GM18951 (cell line): Measurements from ENCODE around the gene PCDHGB3.

Experiments used
- POLR2A ChIP-seq: IDR thresholded peaks from 4 replicates; pipeline ENCODE4 v1.6.1; 2011; ENCODE audit warnings: mild to moderate bottlenecking; ENCODE audit not compliant: insufficient read length, insufficient read depth; ENCODE audit errors: extremely low read depth
- in situ Hi-C: fragments of 300-500 bp; cut with MboI; formaldehyde crosslinking; loops from one replicate; pipeline ENCODE4 v1.12.0; 2022; ENCODE audit warnings: low sequenced_read_pairs, mixed read lengths, inconsistent platforms; ENCODE audit not compliant: unreplicated experiment

The PCDHGB3 gene

DNA sequence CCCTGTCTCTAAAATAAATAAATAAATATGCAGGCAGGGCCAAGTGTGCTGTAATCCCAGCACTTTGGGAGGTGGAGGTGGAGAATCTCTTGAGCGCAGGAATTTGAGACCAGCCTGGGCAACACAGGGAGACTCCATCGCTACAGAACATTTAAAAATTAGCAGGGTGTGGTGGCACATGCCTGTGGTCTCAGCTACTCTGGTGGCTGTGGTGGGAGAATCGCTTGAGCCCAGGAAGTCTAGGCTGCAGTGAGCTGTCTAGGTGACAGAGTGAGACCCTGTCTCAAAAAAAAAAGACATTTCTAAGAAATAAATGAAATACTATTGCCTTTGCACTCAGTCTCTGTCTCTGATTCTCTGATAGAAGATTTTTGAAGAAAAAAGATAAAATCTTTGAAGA is 41.5 kb downstream of the PCDHGB3 start:
- no peak for TF ChIP-seq POLR2A
- in situ Hi-C loops, result no loop called here

DNA sequence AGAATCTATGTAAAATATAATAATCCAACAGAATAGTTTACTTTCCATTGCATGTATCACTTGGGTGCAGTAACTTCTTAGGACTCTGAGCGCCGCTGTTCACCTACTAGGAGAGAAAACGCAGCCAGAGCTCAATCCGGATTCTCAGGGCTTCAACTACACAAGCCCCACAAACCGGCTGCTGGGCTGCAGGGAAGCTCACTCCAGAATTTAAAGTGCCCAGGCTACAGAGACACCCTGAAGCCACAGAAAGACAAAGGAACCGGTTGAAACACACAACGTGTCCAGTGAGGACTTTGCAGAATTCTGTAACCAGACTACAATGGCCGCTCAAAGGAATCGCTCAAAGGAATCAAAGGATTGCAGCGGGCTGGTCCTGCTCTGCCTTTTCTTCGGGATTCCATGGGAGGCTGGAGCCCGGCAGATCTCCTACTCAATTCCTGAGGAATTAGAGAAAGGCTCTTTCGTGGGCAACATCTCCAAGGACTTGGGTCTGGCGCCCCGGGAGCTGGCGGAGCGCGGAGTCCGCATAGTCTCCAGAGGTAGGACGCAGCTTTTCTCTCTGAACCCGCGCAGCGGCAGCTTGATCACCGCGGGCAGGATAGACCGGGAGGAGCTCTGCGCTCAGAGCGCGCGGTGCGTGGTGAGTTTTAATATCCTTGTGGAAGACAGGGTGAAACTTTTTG is 43.0 kb downstream of the PCDHGB3 start, which contains the start of gene PCDHGA10:
PCDHGA10 (plus strand) TSS at position 134 of the 686 bp plus-strand sequence; CDS start at position 323, 189 bp downstream.
- TF ChIP-seq POLR2A, result no peak
- in situ Hi-C loops, result no loop called here

- TF ChIP-seq POLR2A, result no peak
- in situ Hi-C loops, result no loop called here
These were observed 43.6 kb downstream of the PCDHGB3 start for GRCh38 chr5:141413540-141414069.

GRCh38 chr5:141414548-141415274 is 44.7 kb downstream of the PCDHGB3 start:
- in situ Hi-C loops, result loop anchor here (5.0 kb wide), 1 partner anchor 148 kb away; no protein-coding TSS in a partner anchor

GRCh38 chr5:141415275-141415618 is 45.2 kb downstream of the PCDHGB3 start:
- in situ Hi-C loops, result loop anchor here (5.0 kb wide), 1 partner anchor 147 kb away; no protein-coding TSS in a partner anchor

- in situ Hi-C loops, result loop anchor here (5.0 kb wide), 1 partner anchor 145 kb away; no protein-coding TSS in a partner anchor
These were observed 47.6 kb downstream of the PCDHGB3 start, which contains the start of gene PCDHGB7 for GRCh38 chr5:141417494-141418172. Gene PCDHGB7 (plus strand): TSS chr5:141417677. CDS start chr5:141417860, 183 bp downstream.

- TF ChIP-seq POLR2A, result no peak
- in situ Hi-C loops, result loop anchor here (5.0 kb wide), 1 partner anchor 143 kb away; no protein-coding TSS in a partner anchor
These were observed 49.2 kb downstream of the PCDHGB3 start for GRCh38 chr5:141419074-141419880.

DNA sequence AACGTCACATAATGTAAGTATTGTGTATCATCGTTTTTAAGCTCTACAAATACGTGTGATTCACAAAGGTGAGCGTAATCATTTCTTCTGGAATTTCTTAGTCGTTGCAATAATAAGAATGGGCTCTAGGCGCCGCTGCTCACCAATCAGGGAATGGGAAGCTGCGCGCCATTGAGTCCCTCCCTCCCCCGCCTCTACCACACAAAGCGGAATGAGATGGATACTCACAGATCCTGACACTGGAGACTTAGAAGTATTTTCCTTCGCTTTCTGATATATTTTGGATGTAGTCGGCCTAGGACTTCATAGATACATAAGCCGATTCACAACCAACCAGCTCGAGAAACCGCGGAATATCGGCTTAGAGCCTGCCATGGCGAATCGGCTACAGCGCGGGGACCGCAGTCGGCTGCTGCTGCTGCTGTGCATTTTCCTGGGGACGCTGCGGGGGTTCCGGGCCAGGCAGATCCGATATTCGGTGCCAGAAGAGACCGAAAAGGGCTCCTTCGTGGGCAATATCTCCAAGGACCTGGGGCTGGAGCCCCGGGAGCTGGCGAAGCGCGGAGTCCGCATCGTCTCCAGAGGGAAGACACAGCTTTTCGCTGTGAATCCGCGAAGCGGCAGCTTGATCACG is 50.9 kb downstream of the PCDHGB3 start, which contains the start of gene PCDHGA11:
PCDHGA11 (plus strand) TSS at position 197 of the 634 bp plus-strand sequence; CDS start at position 374, 177 bp downstream.
- in situ Hi-C loops, result no loop called here
- no peak for TF ChIP-seq POLR2A

GRCh38 chr5:141421489-141421855 is 51.4 kb downstream of the PCDHGB3 start:
- no peak for TF ChIP-seq POLR2A
- in situ Hi-C loops, result no loop called here
